HG02678 (cell line): ENCODE data around the gene NFYB.
"Not testable (repeated sequence)": the region's sequence is repeated elsewhere in the genome, so short reads cannot be mapped to it uniquely, and the experiment has no call there.

Source experiments
- ATAC-seq: cut with Tn5 transposase; IDR thresholded peaks from one replicate; pipeline ENCODE4 v1.9.1; 2021; ENCODE audit warnings: mild to moderate bottlenecking, moderate library complexity; ENCODE audit not compliant: unreplicated experiment

The NFYB gene

DNA sequence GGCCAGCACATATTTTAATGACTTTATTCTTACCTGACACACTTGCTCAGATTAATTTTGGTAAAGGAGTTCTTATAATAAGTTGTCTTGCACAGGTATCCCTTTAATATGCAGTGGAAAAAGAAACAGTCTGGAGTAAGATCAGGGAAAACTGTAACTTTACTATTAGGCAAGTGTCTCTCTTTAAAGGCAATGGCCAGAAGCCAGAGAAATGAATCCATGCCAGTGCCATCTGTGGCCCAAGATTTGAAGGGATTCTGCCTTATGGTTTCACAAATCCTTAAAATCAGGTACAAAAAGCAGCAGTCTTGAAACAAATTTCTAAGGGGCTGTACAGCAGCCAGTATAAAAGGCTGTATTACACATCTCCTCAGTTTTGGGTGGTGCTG lies 22.4 kb downstream of the NFYB start:
- no peak for ATAC-seq

GRCh38 chr12:104114834-104115586 lies 23.0 kb downstream of the NFYB start:
- not testable (repeated sequence) for ATAC-seq

DNA sequence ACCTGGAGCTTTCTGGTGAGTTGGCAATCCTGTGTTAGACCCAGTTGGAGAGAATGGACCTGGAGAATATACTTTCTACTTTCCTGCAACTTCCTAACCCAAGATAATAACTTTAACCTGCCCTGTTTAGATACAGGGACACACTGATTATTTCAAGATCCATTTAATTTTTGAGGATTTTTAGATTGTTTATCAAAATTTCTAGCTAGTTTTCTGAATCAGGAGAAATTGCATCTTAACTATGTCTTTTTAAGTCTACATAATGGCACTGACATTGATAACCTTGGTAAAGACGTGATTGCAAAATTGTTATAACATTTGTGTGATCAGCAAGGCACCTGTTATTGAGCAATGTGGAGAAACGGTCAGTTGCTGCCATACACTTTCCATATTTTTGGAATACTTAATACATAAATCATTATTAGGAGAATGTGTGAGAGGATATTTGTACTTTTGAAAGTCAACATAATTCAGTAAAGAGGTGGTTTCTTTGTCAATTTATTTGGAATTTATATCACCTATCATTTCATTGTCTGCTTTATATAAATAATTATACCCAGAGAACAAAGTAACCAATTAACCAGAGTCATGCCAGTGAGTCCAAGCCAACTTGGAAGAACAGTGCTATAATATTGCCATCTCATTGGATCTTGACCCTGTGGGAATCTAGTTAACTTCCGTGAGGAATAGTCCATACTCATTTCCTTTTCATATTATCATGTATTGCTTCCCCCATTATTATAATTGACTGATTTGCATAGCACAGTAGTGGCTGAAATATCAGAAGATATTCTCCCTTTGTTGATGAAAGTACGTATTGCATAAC lies 28.4 kb downstream of the NFYB start:
- ATAC-seq: no peak

DNA sequence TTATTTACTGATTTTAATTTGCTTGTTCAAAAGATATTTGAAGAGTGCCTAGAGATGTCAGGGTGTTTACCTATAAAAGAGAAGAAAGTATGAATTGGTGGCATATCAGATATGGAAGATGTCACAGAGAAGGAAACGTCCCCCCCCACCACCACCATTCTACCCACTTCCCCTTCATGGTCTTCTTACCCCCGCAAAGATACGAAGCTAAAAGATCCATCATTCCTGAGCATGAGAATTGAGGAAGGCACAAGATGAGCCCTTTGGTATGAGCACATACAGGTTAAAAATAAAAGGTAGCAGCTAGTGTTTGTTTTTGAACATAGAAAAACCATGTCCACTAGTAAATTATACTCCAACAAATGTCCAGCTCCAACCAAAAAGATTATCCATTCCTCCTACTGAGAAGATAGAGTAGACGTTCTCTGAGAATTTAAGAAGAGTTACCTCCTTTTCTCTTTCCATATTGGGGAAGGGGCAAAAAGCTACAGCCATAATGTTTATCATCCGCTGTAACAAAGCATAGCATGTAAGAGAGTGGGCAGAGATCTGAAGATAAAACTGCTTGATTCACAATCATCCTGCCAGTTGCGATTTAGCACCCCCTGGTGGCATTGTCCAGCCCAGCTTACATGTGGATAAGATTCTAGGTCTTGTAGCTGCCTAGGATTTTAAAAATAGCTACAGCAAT lies 29.1 kb downstream of the NFYB start:
- peak; percentile 61 for ATAC-seq

- no peak for ATAC-seq
These were observed 31.0 kb downstream of the NFYB start for GRCh38 chr12:104106965-104107364.

GRCh38 chr12:104105461-104105860 lies 32.5 kb downstream of the NFYB start:
- ATAC-seq: no peak

GRCh38 chr12:104097954-104098353 lies 40.1 kb downstream of the NFYB start:
- no peak for ATAC-seq

DNA sequence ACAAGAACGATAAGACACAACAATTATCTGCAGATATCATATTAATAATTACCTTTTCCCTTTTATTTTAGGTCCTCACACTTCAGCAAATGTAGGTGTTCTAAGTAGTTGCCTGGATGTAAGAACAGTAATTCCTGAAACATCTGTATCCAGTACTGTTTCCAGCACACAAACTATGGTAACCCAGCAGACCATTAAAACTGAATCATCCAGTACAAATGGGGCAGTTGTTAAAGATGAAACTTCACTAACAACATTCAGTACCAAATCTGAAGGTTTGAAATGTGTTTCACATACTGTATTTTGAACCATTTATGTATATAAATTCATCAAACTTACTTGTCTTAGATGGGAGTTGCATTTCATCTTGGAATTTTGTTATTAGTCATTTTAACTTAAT lies 42.7 kb downstream of the NFYB start:
- no peak for ATAC-seq

DNA sequence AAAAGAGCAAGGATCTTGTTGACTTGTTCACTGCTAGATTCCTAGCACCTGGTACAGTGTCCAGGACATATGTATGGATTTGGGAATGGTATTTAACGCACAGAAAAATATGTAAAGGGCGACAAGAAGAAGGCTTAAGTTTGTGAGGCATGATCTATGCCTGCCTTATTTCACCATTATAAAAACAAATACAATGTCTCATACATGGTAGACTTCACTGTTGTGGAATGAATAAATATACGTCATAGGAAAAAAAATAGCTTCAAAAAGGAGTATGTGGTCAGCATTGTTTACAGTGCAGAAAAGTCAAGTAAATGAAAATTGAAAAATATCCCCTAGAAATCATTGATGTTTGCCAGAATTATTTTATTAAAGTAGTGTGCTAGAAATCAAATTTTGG lies 43.7 kb downstream of the NFYB start:
- ATAC-seq: no peak

- ATAC-seq: no peak
These were observed 46.9 kb downstream of the NFYB start for GRCh38 chr12:104091136-104091535.

GRCh38 chr12:104090685-104091084 lies 47.3 kb downstream of the NFYB start:
- no peak for ATAC-seq

GRCh38 chr12:104083769-104084475 lies 54.1 kb downstream of the NFYB start:
- peak; percentile 43 for ATAC-seq

- no peak for ATAC-seq
These were observed 57.2 kb downstream of the NFYB start for GRCh38 chr12:104080764-104081163.

DNA sequence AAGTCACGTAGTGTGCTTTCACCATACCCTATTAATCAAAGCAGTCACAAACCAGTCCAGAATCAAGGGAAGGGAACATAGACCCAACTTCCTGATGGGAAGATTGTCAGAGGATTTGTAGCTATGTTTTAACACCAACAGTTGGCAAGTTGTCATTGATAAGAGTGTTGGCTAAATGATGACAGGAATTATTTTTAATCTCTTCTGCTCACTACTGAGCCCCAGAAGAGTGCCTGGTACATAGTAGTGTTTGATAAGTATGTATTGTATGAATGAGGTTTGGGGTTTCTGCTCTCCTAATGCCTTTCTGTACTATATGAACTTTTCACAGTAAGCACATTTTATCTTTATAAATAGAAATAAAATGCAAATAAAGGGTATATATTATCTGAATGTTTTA lies 59.0 kb downstream of the NFYB start:
- no peak for ATAC-seq

GRCh38 chr12:104073699-104074098 lies 64.3 kb downstream of the NFYB start:
- ATAC-seq: no peak

GRCh38 chr12:104072099-104072498 lies 65.9 kb downstream of the NFYB start:
- ATAC-seq: no peak
